ENCODE data around the gene RNF214.
"Not testable (repeated sequence)": the region's sequence is repeated elsewhere in the genome, so short reads cannot be mapped to it uniquely, and the experiment has no call there.

Gene RNF214

GRCh38 chr11:117319214-117319840, 86.9 kb downstream of the RNF214 start:
- no peak for DNase-seq

DNA sequence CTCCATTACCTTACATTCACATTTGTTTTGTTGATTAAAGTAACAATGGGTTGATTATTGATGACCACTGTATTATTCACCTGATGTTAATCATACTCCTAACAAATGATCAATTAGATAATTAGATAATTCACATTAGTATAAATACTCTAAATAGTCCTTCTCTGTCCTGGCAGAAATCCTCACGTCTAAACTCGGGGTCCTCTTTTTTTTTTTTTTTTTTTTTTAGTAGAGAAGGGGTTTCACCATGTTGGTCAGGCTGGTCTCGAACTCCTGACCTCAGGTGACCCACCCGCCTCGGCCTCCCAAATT, 94.7 kb downstream of the RNF214 start:
- not testable (repeated sequence) for DNase-seq

DNA sequence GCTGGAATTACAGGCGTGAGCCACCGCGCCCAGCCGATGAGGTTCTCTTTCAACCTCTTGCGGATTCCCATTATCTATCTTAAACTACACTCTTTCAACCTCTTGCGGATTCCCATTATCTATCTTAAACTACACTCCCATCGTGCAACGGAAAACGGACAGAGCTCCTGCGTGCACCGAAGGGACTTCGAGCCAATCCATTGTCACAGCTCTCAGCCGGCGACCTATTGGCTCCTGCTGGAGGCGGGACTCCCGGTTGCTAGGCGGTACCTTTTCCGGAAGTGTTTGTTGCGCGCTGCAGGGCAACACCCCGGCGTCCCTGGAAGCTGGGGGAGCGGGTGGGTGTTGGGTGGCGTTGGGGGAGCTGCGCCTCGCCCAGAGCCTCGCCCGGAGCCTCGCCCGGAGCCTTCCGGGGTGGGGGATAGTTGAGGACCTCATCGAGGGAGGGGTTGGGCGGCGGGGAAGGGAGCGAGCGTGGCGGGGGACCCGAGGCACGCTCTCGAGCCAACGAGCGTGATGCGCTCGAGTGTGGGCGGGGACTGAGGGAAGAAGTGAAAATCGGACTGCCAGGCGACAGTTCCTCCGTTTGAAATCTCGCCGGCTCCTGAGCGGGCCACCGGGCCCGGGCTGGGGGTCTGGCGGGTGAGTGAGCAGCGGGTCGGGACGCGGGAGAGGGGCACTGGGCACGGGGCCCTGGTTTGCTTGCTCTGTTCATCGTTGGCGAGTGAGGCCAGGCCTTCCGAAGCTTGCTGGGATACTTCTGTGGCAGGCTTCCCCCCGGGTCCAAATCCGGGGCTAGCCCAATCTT, 95.3 kb downstream of the RNF214 start, which contains the start of gene CEP164:
Gene CEP164 (plus strand): TSS at position 288 of the 808 bp plus-strand sequence. CDS start 10,733 bp downstream, outside the sequence.
- DNase-seq: peak; percentile 98

DNA sequence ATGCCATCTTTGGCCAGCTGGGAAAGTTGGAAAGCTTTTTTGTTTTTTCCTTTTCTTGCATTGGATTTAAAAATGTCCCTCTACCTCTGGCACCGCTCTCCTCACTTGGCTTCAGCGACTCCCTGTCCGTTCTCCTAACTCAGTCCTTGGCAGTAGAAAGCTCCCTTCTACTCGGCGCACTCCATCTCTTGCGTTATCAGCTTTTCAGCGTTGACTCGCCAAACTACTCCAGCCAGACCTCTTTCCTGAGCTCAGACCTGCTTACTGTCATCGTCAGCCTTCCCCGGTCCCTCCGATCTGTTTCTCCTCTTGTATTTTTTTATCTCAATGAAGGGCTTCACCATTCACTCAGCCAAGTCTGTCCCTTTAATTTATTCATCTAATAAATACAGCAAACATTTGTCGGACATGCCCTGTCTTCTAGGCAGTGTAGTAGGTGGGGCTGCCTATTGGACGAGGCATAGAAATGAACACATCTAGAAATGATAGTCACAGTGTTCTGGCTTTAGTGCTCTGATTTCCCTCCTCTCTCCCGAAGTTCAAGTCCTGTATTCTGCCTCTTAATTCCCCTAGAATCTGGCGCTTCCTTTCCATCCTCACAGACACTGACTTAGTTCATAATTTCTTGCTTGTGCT, 96.0 kb downstream of the RNF214 start:
- DNase-seq: peak; percentile 59

- no peak for DNase-seq
These were observed 100.4 kb downstream of the RNF214 start for GRCh38 chr11:117332843-117333242.

GRCh38 chr11:117333917-117334316, 101.4 kb downstream of the RNF214 start:
- DNase-seq: no peak

DNA sequence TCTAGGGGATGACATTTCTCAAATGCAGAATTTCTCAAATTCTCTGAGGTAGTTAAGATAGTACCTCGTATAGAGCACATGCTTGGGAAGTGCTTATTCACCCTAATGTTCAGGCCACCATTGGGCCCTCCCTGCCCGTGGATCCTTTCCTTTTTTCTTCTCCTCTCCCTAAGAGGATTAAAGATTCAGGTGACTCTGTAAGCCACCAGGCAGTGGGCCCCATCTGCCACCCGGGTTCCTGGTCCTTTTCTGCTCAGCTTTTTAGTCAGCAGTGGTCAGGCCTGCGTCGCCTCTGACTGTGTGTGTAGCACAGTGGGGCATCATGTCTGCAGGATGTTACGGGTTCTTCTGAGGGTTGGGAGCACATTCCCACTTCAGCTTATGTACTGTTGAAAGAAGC, 102.4 kb downstream of the RNF214 start:
- DNase-seq: no peak

- no peak for DNase-seq
These were observed 102.9 kb downstream of the RNF214 start for GRCh38 chr11:117335399-117335798.
